K562 (cell line): Measurements from ENCODE around the gene KLHL30.

Experiments used
- EZH2 ChIP-seq: IDR thresholded peaks from 2 replicates; pipeline ENCODE4 v1.6.1; 2012; ENCODE audit warnings: low read depth, mild to moderate bottlenecking, inconsistent platforms, low read length, borderline replicate concordance
- MBD2 ChIP-seq: sonication (generic); IDR thresholded peaks from 2 replicates; pipeline ENCODE4 v1.6.1; 2016; ENCODE audit warnings: low read depth, borderline replicate concordance
- ZNF263 ChIP-seq: sonication (generic); formaldehyde crosslinking; IDR thresholded peaks from 2 replicates; pipeline ENCODE4 v1.8.0; 2022; ENCODE audit warnings: mild to moderate bottlenecking, missing genetic modification reagents, borderline replicate concordance
- TF ChIP-seq, protein P1 (sequence below), 3 experiments: IDR thresholded peaks in 2 of 3; conservative IDR thresholded peaks in 1 of 3; 2 replicates each; pipeline ENCODE4 v1.5.1; 2011 to 2012; ENCODE audit warnings: low read length in 3 of 3, mild to moderate bottlenecking in 3 of 3, control low read depth in 2 of 3, improper control_type of control experiment in 1 of 3, inconsistent platforms in 1 of 3, low read depth in 1 of 3, mixed read lengths in 1 of 3, moderate library complexity in 1 of 3; ENCODE audit not compliant: insufficient read depth in 2 of 3

DNA sequence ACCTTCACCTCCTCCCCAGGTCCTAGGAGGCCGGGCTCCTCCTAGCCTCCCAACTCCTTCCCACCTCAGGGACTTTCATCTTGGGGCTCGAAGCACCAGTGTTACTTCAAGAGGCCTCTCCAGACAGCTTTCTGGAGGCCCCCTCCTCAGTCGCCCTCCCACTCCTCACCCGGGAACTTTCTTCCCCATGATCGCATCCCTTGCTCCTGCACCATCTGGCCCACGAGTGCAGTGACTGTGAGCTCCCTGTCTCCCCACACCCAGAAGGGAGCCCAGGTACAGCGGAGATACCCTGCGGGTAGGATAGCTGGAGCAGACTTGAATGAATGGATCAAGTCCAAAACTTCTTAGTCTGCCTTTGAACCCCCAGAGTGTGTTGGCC, 26.4 kb downstream of the KLHL30 start:
- TF ChIP-seq MBD2, result no peak
- TF ChIP-seq, protein P1, sequence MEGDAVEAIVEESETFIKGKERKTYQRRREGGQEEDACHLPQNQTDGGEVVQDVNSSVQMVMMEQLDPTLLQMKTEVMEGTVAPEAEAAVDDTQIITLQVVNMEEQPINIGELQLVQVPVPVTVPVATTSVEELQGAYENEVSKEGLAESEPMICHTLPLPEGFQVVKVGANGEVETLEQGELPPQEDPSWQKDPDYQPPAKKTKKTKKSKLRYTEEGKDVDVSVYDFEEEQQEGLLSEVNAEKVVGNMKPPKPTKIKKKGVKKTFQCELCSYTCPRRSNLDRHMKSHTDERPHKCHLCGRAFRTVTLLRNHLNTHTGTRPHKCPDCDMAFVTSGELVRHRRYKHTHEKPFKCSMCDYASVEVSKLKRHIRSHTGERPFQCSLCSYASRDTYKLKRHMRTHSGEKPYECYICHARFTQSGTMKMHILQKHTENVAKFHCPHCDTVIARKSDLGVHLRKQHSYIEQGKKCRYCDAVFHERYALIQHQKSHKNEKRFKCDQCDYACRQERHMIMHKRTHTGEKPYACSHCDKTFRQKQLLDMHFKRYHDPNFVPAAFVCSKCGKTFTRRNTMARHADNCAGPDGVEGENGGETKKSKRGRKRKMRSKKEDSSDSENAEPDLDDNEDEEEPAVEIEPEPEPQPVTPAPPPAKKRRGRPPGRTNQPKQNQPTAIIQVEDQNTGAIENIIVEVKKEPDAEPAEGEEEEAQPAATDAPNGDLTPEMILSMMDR (IDR thresholded peaks at IDR 0.05 in 2 of 3, conservative IDR thresholded peaks at IDR 0.05 in 1 of 3; ENCODE audit: insufficient read depth in 2 of 3, low read depth in 1 of 3, low read length in 3 of 3), result no peak
- no peak for TF ChIP-seq ZNF263 (CRISPR knock-in tag)
- TF ChIP-seq EZH2, result no peak
